ENCODE measurements around the gene STAC2. TPM values are rescaled to one million over a fixed set of nuclear protein-coding genes. Genes with fewer than 3 reads are reported as not detected.

Gene STAC2
- total RNA-seq, 2 donors from 2014 or later, result 0.11 to 0.15 TPM

DNA sequence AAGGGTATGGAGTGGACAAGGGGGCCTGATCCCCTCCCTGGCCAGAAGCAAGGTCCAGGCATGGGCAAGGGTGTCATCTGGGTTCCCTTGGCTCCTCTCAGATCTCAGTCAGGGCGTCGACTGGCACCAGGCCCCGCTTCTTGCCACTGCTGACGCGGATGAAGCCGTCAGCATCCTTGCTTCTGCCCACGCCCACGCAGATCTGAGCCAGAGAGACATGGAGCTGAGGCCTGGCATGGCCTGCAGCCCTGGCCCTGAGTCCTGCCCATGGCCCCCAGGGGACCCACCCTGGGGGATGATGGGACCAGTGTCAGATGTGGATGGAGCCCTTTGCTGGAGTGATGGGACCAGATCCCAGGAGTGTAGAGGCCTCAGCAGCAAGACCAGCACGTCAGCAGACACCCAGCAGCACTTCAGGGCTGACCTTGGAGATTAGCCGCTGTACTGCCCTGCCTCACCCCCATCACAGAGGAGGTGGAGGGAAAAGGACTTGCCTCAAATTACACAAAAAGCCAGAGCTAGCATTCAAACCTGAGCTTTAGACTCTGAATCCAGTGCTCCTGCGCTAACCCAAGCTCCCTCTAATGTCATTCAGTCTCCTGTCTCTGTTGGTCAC lies 13.4 kb downstream of the STAC2 start:
- no peak overlapping the region for H3K4me3 ChIP-seq
- no peak overlapping the region for H3K27ac ChIP-seq
- no peak overlapping the region for H3K9ac ChIP-seq (ENCODE audit: low read depth in 2 of 2, low read length in 2 of 2)
- H3K27me3 ChIP-seq, result no peaks in the 10 kb centered on the region
- peaks cover 15% of the 10 kb centered on the region for H3K4me1 ChIP-seq
- TF ChIP-seq, protein P1, sequence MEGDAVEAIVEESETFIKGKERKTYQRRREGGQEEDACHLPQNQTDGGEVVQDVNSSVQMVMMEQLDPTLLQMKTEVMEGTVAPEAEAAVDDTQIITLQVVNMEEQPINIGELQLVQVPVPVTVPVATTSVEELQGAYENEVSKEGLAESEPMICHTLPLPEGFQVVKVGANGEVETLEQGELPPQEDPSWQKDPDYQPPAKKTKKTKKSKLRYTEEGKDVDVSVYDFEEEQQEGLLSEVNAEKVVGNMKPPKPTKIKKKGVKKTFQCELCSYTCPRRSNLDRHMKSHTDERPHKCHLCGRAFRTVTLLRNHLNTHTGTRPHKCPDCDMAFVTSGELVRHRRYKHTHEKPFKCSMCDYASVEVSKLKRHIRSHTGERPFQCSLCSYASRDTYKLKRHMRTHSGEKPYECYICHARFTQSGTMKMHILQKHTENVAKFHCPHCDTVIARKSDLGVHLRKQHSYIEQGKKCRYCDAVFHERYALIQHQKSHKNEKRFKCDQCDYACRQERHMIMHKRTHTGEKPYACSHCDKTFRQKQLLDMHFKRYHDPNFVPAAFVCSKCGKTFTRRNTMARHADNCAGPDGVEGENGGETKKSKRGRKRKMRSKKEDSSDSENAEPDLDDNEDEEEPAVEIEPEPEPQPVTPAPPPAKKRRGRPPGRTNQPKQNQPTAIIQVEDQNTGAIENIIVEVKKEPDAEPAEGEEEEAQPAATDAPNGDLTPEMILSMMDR (IDR thresholded peaks at IDR 0.05), result no peak
- no peaks in the 10 kb centered on the region for H3K36me3 ChIP-seq
- DNase-seq, result no peak
- intact Hi-C loops (cut with DNase I), result no loop called here
- H3K9me3 ChIP-seq, result no peaks in the 10 kb centered on the region

DNA sequence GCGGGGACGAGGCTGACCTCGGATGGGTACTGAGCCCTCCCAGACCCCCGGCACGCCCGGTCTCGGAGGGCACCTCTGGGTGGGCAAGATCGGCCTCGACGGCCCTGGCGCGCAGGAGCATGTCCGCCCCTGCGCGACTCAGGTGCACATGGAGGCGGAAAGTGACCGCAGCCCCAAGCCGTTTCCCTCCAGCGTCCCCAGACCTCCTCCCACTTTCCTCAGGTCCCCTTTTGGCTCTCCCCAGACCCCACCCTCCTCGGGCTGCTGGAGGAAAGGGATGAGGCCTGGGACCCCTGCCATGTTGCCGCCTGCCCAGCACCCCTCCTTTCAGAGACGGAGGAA lies 15.7 kb downstream of the STAC2 start:
- Histone ChIP-seq H3K9ac (ENCODE audit: low read depth in 2 of 2, low read length in 2 of 2) (peak overlapping the region in 1 of 2 donors; percentile 40), H3K4me1 (peaks cover 15% of the 10 kb centered on the region), H3K27ac (no peak overlapping the region), H3K27me3 (no peaks in the 10 kb centered on the region), H3K36me3 (no peaks in the 10 kb centered on the region), H3K4me3 (peak overlapping the region; percentile 34), H3K9me3 (no peaks in the 10 kb centered on the region)
- no peak for DNase-seq
- intact Hi-C loops (cut with DNase I), result no loop called here
- TF ChIP-seq, protein P1 (IDR thresholded peaks at IDR 0.05), result no peak

- DNase-seq, result peak; percentile 57
- Histone ChIP-seq H3K27ac (no peak overlapping the region), H3K4me3 (peak overlapping the region; percentile 34), H3K4me1 (peaks cover 15% of the 10 kb centered on the region), H3K27me3 (no peaks in the 10 kb centered on the region), H3K9ac (ENCODE audit: low read depth in 2 of 2, low read length in 2 of 2) (peak overlapping the region; percentile 13 to 40), H3K36me3 (peaks cover 3% of the 10 kb centered on the region), H3K9me3 (no peaks in the 10 kb centered on the region)
- TF ChIP-seq, protein P1 (IDR thresholded peaks at IDR 0.05), result no peak
- intact Hi-C loops (cut with DNase I), result loop anchor here (5.0 kb wide), 1 partner anchor 33 kb away; no protein-coding TSS in a partner anchor
Observed at GRCh38 chr17:39209317-39210092, 16.2 kb downstream of the STAC2 start.

- Histone ChIP-seq H3K9ac (ENCODE audit: low read depth in 2 of 2, low read length in 2 of 2) (peak overlapping the region in 1 of 2 donors; percentile 40), H3K36me3 (peaks cover 7% of the 10 kb centered on the region), H3K4me1 (peaks cover 15% of the 10 kb centered on the region), H3K9me3 (no peaks in the 10 kb centered on the region), H3K27ac (no peak overlapping the region), H3K4me3 (peak overlapping the region; percentile 34), H3K27me3 (no peaks in the 10 kb centered on the region)
- peak; percentile 76 for DNase-seq
- TF ChIP-seq, protein P1 (IDR thresholded peaks at IDR 0.05), result no peak
- intact Hi-C loops (cut with DNase I), result loop anchor here (5.0 kb wide), 1 partner anchor 33 kb away; no protein-coding TSS in a partner anchor
Observed at GRCh38 chr17:39208893-39209292, 16.9 kb downstream of the STAC2 start.

- TF ChIP-seq, protein P1 (IDR thresholded peaks at IDR 0.05), result no peak
- no peak overlapping the region for H3K27ac ChIP-seq
- H3K4me3 ChIP-seq, result no peak overlapping the region
- H3K36me3 ChIP-seq, result peaks cover 7% of the 10 kb centered on the region
- intact Hi-C loops (cut with DNase I), result loop anchor here (5.0 kb wide), 1 partner anchor 34 kb away; no protein-coding TSS in a partner anchor
- no peak for DNase-seq
- H3K9me3 ChIP-seq, result no peaks in the 10 kb centered on the region
- peaks cover 15% of the 10 kb centered on the region for H3K4me1 ChIP-seq
- no peak overlapping the region for H3K9ac ChIP-seq (ENCODE audit: low read depth in 2 of 2, low read length in 2 of 2)
- H3K27me3 ChIP-seq, result no peaks in the 10 kb centered on the region
Observed at GRCh38 chr17:39208136-39208535, 17.6 kb downstream of the STAC2 start.

All from colonic mucosa (tissue), 4 donors.